Stimulated activated CD4-positive, alpha-beta T cell treated with anti-CD3 and anti-CD28 coated beads, Interleukin-4, amount 100 ng/mL, for 24 hours (primary cell): ENCODE measurements around the gene TACR1.
"Not testable (repeated sequence)": the region's sequence is repeated elsewhere in the genome, so short reads cannot be mapped to it uniquely, and the experiment has no call there.

Experiments
- DNase-seq: peaks from one replicate; pipeline ENCODE4 v3.0.0-alpha.2; 2020

TACR1 gene

GRCh38 chr2:75079575-75079974, 119.7 kb downstream of the TACR1 start:
- DNase-seq: no peak

- no peak for DNase-seq
These were observed 121.4 kb downstream of the TACR1 start for GRCh38 chr2:75077909-75078308.

DNA sequence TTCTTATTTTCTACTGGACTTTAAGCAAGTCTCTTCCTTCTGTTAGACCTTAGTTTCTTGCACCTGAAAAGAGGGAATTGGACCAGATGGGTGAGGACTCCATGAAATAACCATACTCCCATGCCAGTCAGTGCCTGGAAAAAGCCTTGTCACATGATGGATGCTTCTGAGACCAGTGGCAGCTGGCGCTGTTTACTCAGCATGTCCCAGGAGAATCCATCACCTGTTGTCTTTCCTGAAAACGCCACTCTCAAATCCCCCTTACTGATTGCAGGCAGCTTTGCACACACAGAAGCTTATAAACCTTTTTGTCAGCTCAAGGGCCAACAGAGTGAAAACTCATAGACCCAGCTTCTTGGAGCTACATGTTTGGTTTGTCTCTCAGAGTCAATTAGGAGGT, 123.2 kb downstream of the TACR1 start:
- no peak for DNase-seq

- no peak for DNase-seq
These were observed 124.6 kb downstream of the TACR1 start for GRCh38 chr2:75074708-75075107.

GRCh38 chr2:75074228-75074627, 125.1 kb downstream of the TACR1 start:
- DNase-seq: no peak

DNA sequence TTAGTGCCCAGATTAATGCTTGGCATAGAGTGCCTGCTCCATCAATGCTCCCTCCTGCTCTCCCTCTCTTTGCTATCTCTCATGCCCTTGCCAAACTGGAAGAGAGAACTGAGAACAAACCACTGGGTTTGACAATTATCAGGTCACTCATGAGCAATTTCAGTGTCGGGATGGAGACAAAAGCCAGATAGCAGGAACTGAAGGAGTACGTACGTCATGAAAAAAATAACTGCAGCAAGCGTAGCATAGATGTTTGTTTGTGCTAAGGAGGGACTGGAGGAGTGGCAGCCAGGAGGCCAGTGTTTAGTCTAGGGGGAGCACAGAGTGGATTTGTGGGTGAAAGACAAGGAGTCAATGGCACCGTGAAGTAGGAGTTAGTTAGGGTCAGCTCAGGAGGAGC, 127.6 kb downstream of the TACR1 start:
- no peak for DNase-seq

GRCh38 chr2:75068546-75068945, 130.8 kb downstream of the TACR1 start:
- DNase-seq: no peak

GRCh38 chr2:75067506-75067905, 131.8 kb downstream of the TACR1 start:
- no peak for DNase-seq

DNA sequence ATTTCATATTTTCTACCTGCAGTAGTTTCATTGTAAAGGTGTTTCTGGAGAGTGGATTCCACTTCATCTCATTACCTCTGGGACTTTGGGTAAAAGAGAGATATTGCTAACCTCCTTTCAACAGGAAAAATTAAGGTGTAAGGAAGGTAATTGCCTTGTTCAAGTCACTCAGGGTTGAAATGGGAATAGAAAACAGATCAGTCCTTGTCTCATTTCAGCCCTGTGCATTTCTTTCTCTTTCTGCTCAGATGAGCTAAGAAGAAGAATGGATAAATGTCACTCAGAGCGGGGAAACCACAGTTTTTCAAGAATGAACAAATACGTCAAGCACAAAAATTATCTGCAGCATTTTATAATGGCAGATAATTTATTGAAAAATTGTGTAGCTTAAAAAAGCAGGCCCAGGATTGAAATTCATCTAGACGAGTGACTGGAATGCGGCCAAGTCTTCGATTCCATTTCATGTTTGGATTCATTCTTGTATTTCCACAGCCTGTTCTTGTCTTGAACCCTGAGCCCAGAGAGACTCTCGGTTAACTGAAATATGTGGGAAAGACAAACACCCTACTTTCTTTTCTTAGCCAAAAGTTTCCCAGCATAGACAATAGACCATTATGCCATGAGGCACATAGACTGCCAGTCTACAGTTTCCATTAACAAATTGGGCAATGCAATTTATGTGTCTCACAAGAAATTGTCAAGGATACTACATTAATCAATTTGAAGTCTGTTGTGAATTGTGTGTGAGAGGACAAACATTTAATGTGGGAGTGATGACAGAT, 133.0 kb downstream of the TACR1 start:
- no peak for DNase-seq

- no peak for DNase-seq
These were observed 133.8 kb downstream of the TACR1 start for GRCh38 chr2:75065402-75066008.

DNA sequence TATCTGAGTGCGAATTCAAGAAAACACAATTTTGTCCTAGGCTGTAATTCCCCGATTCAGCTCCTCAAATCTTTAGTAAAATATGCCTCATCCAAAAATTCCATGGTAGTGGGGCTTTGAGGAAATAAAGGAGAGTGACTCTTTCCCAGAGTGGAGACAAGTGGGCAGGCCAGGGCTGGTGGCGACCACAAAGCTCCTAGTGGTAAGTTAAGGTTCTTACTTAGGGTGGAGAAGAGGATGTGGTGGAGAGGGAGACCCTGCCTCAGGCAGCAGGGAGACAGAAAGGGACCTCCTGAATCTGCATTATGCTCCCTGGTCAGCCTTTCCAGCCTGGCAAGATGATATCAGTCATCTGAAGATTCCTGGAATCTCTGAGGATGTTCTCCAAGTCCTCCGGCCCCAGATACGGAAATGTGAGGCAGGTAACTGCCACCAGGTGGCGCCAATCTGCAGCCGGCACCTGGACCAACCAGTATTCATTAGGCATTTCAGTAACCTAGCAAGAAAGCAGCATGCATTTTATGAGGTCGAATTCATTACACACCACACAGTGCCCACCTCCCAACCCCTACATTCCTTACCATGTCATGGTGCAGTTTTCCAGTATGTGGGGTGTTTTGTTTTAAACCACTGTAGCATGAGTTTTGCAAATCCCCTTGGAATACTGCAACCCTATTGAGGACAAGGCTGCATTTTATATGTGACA, 134.5 kb downstream of the TACR1 start:
- peak; percentile 47 for DNase-seq

DNA sequence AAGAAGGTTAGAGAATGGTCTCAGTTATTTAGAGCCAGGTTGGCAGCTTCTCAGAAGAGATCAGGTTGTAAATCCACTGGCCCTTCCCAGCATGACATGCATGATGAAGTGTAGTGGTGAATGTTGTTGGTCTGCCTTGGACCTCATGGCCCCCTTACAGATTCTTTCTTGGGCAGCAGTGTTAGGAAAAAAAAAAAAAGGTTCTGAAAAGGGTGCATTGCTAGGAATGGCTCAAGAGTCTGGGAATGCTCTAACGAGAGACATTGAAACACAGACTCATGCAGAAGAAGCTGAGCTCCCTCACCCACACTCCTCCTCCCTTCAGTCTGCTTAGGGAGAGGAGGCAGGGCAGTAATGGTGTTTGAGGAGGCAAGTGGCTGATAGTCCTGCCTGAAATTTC, 135.4 kb downstream of the TACR1 start:
- no peak for DNase-seq

GRCh38 chr2:75058427-75058826, 140.9 kb downstream of the TACR1 start:
- DNase-seq: no peak

DNA sequence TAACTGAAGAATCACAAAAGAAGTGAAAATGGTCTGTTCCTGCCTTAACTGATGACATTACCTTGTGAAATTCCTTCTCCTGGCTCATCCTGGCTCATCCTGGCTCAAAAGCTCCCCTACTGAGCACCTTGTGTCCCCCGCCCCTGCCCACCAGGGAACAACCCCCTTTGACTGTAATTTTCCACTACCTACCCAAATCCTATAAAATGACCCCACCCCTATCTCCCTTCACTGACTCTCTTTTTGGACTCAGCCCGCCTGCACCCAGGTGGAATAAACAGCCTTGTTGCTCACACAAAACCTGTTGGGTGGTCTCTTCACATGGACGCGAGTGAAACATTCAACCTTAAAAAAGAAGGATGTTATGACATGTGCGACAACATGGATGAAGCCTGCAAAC, 142.2 kb downstream of the TACR1 start:
- not testable (repeated sequence) for DNase-seq

GRCh38 chr2:75055820-75056675, 143.3 kb downstream of the TACR1 start:
- no peak for DNase-seq

DNA sequence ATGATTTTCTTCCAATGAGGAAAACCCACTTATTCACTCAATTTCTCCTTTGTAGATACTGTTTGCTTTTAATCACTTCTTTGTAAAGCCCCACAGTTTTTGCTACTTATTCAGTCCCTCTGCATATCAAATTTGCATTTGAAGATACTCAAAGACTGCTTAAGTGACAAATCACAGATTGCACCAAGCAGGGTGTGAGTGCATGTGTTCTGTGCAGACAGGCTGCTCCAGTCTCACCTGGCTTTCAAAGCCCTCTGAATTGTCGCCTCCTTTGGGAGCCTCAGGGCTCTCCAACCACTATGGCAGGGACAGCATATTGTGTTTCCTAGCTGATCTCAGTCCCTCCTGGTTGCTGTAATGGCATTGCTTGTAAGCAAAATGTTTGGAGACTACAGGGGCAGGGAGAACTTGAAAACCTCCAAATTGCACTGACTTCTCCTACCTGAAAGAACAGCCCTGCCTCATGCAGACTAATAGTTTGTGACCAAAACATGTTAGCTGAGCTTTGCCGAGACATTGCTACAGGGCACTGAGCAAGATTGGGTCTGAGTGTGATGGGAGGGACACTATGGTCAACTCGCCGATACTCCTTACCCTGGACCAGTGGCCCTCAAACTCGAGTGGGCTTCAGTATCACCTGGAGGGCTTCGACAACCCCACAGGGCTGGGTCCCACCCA, 144.0 kb downstream of the TACR1 start:
- no peak for DNase-seq

- no peak for DNase-seq
These were observed 145.0 kb downstream of the TACR1 start for GRCh38 chr2:75054296-75054695.

DNA sequence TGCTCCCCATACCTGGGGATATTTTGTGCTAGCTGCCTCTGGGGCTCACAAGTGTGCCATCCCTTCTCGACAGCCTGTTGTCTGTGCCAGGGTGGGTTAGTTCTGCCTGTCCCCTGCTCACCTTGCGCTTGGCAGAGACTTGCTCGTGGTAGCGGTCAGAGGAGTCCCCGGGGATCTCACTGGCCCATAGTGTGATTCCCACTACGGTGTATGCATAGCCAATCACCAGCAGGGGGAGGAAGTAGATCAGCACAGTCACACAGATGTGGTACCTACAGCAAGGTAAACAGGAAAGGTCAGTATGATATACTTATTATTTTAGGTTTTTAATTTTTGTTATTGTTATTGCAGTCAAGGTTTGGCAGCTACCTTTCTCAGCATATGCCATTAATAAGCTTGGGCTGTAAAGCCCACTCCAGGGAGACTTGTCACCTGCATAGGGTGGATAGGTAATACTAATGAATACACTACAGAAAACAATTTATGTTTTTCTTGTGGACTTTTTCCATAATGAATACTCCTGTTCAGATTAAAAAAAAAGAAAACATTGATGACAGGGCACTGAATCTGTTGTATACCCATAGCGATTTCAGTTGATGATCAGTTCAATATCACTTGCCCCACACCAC, 145.7 kb downstream of the TACR1 start:
- no peak for DNase-seq

- DNase-seq: no peak
These were observed 151.2 kb downstream of the TACR1 start for GRCh38 chr2:75047992-75048625.

DNA sequence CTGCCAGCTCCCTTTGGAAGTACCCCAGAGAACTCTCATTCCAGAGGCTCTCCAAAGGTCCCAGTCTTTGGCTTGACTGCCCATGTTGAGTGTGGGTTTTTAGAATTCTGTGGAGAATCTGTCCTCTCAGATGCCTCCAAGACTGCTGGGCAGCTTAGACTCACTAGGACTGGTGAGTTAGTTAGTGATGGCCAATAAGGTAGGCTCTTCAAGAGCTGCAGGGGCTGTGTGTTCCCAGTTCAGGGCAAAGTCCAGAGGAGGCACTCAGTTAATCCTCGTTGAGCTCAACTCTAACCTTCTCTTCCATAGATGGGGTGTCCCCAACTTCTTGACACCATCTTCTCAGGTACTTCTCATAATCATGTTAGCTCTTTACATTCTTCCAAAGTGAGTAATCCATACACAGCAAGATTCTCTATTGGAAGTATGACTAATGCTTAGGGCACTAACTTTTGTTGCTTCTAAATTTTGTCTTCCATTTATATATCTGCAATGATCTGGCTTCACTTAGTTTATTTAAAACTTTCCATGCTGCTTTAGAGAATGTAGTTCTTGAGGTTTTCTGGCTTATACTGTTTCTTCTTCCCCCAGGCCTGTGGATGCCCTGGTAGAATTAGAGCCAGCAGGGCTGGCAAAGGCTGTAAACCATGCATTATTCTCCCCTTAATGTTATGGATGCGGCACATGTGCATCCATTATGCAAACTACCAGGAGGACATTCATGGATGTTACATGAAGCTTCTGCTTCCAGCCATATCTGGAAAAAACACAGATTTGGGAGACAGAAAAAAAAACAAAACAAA, 151.9 kb downstream of the TACR1 start:
- DNase-seq: no peak
